Liver (tissue), 9 donors: ENCODE data around the gene PIGM. TPM values are rescaled to one million over a fixed set of nuclear protein-coding genes. Genes with fewer than 3 reads are reported as not detected.

Experiments
- DNase-seq: peaks from one replicate; pipeline ENCODE4 v3.0.0-alpha.2; 2017; ENCODE audit warnings: low spot score
- H3K27ac ChIP-seq, 2 donors: one replicate each; pipeline ENCODE4 v1.7.0; 2013; ENCODE audit warnings: inconsistent platforms in 2 of 2, low read length in 2 of 2, control low read depth in 1 of 2, low read depth in 1 of 2, mild to moderate bottlenecking in 1 of 2
- H3K27me3 ChIP-seq, 4 donors: one replicate each; pipeline versions ENCODE4 v1.6.1 to v1.7.0; 2013; ENCODE audit warnings: low read length in 3 of 4, inconsistent platforms in 1 of 4, mild to moderate bottlenecking in 1 of 4, moderate library complexity in 1 of 4; ENCODE audit not compliant: control insufficient read depth in 4 of 4, insufficient read depth in 4 of 4
- H3K36me3 ChIP-seq, 4 donors: one replicate each; pipeline versions ENCODE4 v1.6.1 to v1.7.0; 2013; ENCODE audit warnings: low read length in 3 of 4, mild to moderate bottlenecking in 3 of 4, low read depth in 1 of 4, moderate library complexity in 1 of 4; ENCODE audit not compliant: control insufficient read depth in 4 of 4, insufficient read depth in 3 of 4
- H3K4me1 ChIP-seq, 4 donors: one replicate each; pipeline versions ENCODE4 v1.6.1 to v1.7.0; 2013; ENCODE audit warnings: low read length in 3 of 4, mild to moderate bottlenecking in 3 of 4, moderate library complexity in 1 of 4; ENCODE audit not compliant: control insufficient read depth in 4 of 4, insufficient read depth in 4 of 4
- H3K4me3 ChIP-seq, 3 donors: one replicate each; pipeline versions ENCODE4 v1.6.1 to v1.7.0; 2013; ENCODE audit warnings: low read length in 3 of 3, control low read depth in 1 of 3, low read depth in 1 of 3, mild to moderate bottlenecking in 1 of 3
- H3K9ac ChIP-seq, 2 donors: one replicate each; pipeline ENCODE4 v1.7.0; 2013; ENCODE audit warnings: low read length in 2 of 2, mild to moderate bottlenecking in 2 of 2, moderate library complexity in 2 of 2, control low read depth in 1 of 2, low read depth in 1 of 2
- H3K9me3 ChIP-seq, 4 donors: one replicate each; pipeline versions ENCODE4 v1.6.1 to v1.7.0; 2013; ENCODE audit warnings: low read length in 3 of 4; ENCODE audit not compliant: control insufficient read depth in 4 of 4
- ATF3 ChIP-seq: IDR thresholded peaks from 2 replicates; pipeline ENCODE4 v1.6.1; 2016; ENCODE audit warnings: antibody characterized with exemption
- CTCF ChIP-seq: fragments of 150-350 bp; IDR thresholded peaks from 2 replicates; pipeline ENCODE4 v1.5.1; 2017; ENCODE audit warnings: improper control_type of control experiment, low read depth, low read length; ENCODE audit not compliant: missing input control
- EGR1 ChIP-seq, 2 donors: IDR thresholded peaks; 2 replicates each; pipeline ENCODE4 v1.6.1; 2016 to 2018; ENCODE audit warnings: antibody characterized with exemption in 2 of 2, low read depth in 2 of 2
- FOXA1 ChIP-seq: IDR thresholded peaks from 2 replicates; pipeline ENCODE4 v1.6.1; 2016; ENCODE audit warnings: antibody characterized with exemption
- GABPA ChIP-seq, 2 donors: IDR thresholded peaks in 1 of 2; conservative IDR thresholded peaks in 1 of 2; 2 replicates each; pipeline ENCODE4 v1.6.1; 2016; ENCODE audit warnings: antibody characterized with exemption in 2 of 2, mild to moderate bottlenecking in 1 of 2, moderate library complexity in 1 of 2
- HNF4A ChIP-seq, 2 donors: conservative IDR thresholded peaks; 2 replicates each; pipeline ENCODE4 v1.6.1; 2016; ENCODE audit warnings: antibody characterized with exemption in 2 of 2, mild to moderate bottlenecking in 2 of 2
- HNF4G ChIP-seq: IDR thresholded peaks from 2 replicates; pipeline ENCODE4 v1.6.1; 2016; ENCODE audit warnings: antibody characterized with exemption
- JUND ChIP-seq, 2 donors: IDR thresholded peaks; 2 replicates each; pipeline ENCODE4 v1.6.1; 2016; ENCODE audit warnings: antibody characterized with exemption in 2 of 2
- NR2F2 ChIP-seq: IDR thresholded peaks from 2 replicates; pipeline ENCODE4 v1.6.1; 2016; ENCODE audit warnings: antibody characterized with exemption
- RAD21 ChIP-seq, 2 donors: IDR thresholded peaks; 2 replicates each; pipeline ENCODE4 v1.6.1; 2016; ENCODE audit warnings: antibody characterized with exemption in 2 of 2, mild to moderate bottlenecking in 2 of 2
- REST ChIP-seq: IDR thresholded peaks from 2 replicates; pipeline ENCODE4 v1.6.1; 2016; ENCODE audit warnings: antibody characterized with exemption, mild to moderate bottlenecking
- RXRA ChIP-seq, 2 donors: IDR thresholded peaks; 2 replicates each; pipeline ENCODE4 v1.6.1; 2017 to 2018; ENCODE audit warnings: antibody characterized with exemption in 2 of 2, mild to moderate bottlenecking in 1 of 2
- TAF1 ChIP-seq: conservative IDR thresholded peaks from 2 replicates; pipeline ENCODE4 v1.6.1; 2016; ENCODE audit warnings: antibody characterized with exemption, mild to moderate bottlenecking
- YY1 ChIP-seq: IDR thresholded peaks from 2 replicates; pipeline ENCODE4 v1.6.1; 2016; ENCODE audit warnings: antibody characterized with exemption, mild to moderate bottlenecking
- ZBTB33 ChIP-seq: IDR thresholded peaks from 2 replicates; pipeline ENCODE4 v1.6.1; 2016; ENCODE audit warnings: antibody characterized with exemption
- WGBS: extraction: QIAGEN DNeasy Blood & Tissue Kit; methylation state at CpG from one replicate; pipeline ENCODE4 v1.1.7; 2013; 5-methylcytosine and 5-hydroxymethylcytosine counted together
- polyA plus RNA-seq, 2 donors: library from polyadenylated mRNA; stranded (reverse) in 1 of 2; unstranded in 1 of 2; fragments of 200-250 nt in 1 of 2; fragments of >200 nt in 1 of 2; fragmentation: Nextera tagmentation in 1 of 2; extraction: Ambion mirVana in 1 of 2; gene quantifications; one replicate each; pipeline versions ENCODE4 v1.2.1 to v1.2.3, GENCODE V29; 2013 to 2015
- total RNA-seq, 2 donors: library from RNA; depleted of rRNA; stranded (reverse); fragments of >200 nt; gene quantifications; one replicate each; pipeline ENCODE4 v1.2.3, GENCODE V29; 2014
- donor health status: healthy.
- donor health status: healthy.
- donor health status: healthy.
- donor health status: healthy.
- donor health status: healthy.

The PIGM gene
- total and polyA plus RNA-seq, 4 donors = 2.9 to 4.2 (median 3.6) TPM

GRCh38 chr1:160077486-160077885, 45.7 kb upstream of the PIGM start (continued):
- TF ChIP-seq ZBTB33 (no peak), NR2F2 (no peak), CTCF (no peak), RXRA (IDR thresholded peaks at IDR 0.05) (no peak)

- Histone ChIP-seq H3K9me3 (no peaks in the 10 kb centered on the region), H3K27me3 (peaks cover 0 to 3% (median 1%) of the 10 kb centered on the region in 4 donors), H3K4me3 (no peak overlapping the region), H3K9ac (no peak overlapping the region), H3K27ac (no peak overlapping the region), H3K4me1 (no peaks in the 10 kb centered on the region), H3K36me3 (no peaks in the 10 kb centered on the region)
- 84% methylated on average over 3 of the region's 3 CpGs for WGBS
- no peak for DNase-seq
- TF ChIP-seq NR2F2 (no peak), EGR1 (IDR thresholded peaks at IDR 0.05; ENCODE audit: low read depth in 2 of 2) (no peak), FOXA1 (no peak), YY1 (no peak), ATF3 (no peak), ZBTB33 (no peak), RAD21 (IDR thresholded peaks at IDR 0.05) (no peak)
These were observed 44.5 kb upstream of the PIGM start for GRCh38 chr1:160076295-160076694.

- no peaks in the 10 kb centered on the region for H3K9me3 ChIP-seq
- H3K36me3 ChIP-seq = no peaks in the 10 kb centered on the region
- H3K27ac ChIP-seq = no peak overlapping the region
- DNase-seq = no peak
- H3K4me3 ChIP-seq = no peak overlapping the region
- WGBS = 55% methylated on average over 2 of the region's 2 CpGs
- TF ChIP-seq EGR1 (IDR thresholded peaks at IDR 0.05; ENCODE audit: low read depth in 2 of 2) = no peak
- TF ChIP-seq RXRA (IDR thresholded peaks at IDR 0.05) = no peak
- TF ChIP-seq JUND (IDR thresholded peaks at IDR 0.05) = no peak
- TF ChIP-seq TAF1 = no peak
- no peak for TF ChIP-seq HNF4G
- no peak for TF ChIP-seq GABPA (IDR thresholded peaks at IDR 0.05 in 1 of 2, conservative IDR thresholded peaks at IDR 0.05 in 1 of 2)
- TF ChIP-seq FOXA1 = no peak
- TF ChIP-seq REST = no peak
- TF ChIP-seq ZBTB33 = no peak
- no peak for TF ChIP-seq HNF4A (conservative IDR thresholded peaks at IDR 0.05)
- H3K9ac ChIP-seq = no peak overlapping the region
- peaks cover 0 to under 1% (median 0%) of the 10 kb centered on the region in 4 donors for H3K4me1 ChIP-seq
- H3K27me3 ChIP-seq = peaks cover 0 to 3% (median 1%) of the 10 kb centered on the region in 4 donors
These were observed 44.0 kb upstream of the PIGM start for GRCh38 chr1:160075836-160076235.
